Endometrial microvascular endothelial cells (primary cell): ENCODE data around the gene MYOG. TPM values are rescaled to one million over a fixed set of nuclear protein-coding genes. Genes with fewer than 3 reads are reported as not detected.

Source experiments
- in situ Hi-C: cut with HindIII; loops from 2 replicates; pipeline ENCODE4 v1.10.0; 2017; ENCODE audit warnings: low sequenced_read_pairs, low pct_unique_long_range_greater_than_20kb; ENCODE audit errors: inconsistent ontology term
- total RNA-seq: library from RNA; depleted of rRNA; stranded (reverse); fragments of >200 nt; gene quantifications from one replicate; pipeline ENCODE4 v1.2.3, GENCODE V29; 2015; ENCODE audit errors: inconsistent ontology term

Gene MYOG
- not detected for total RNA-seq

DNA sequence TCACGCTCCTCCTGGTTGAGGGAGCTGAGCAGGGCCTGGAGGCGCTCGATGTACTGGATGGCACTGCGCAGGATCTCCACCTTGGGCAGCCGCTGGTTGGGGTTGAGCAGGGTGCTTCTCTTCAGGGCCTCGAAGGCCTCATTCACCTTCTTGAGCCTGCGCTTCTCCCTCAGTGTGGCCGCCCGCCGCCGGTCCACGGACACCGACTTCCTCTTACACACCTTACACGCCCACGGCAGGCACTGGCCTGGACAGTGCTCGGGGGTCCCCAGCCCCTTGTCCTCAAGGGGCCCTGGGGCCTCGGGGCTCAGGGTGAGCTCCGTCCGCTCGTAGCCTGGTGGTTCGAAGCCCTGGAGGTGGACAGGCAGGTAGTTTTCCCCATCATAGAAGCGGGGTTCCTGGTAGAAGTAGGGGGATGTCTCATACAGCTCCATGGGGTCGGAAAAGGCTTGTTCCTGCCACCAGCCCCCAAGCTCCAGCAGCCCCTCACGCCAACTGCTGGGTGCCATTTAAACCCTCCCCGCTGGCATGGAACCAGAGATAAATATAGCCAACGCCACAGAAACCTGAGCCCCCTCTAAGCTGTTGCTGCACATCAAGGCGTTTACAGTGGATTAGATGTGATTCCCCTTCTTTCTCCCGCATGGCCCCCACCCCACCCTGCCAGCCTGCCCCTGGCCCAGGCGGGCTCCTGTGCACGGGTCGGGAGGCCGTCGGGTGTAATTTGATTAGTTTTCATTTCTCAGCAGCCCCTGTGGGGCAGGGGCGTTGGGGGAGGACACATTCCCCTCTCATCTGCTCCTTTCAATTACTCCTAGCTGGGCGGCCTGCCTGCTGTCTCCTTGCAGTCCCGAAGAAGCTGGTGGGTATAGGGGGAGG, at the start of gene MYOG:
Gene MYOG, minus strand, starts transcription at position 485 of the 879 bp plus-strand sequence. Its CDS starts 51 bp downstream, at position 434.
- in situ Hi-C loops, result no loop called here

DNA sequence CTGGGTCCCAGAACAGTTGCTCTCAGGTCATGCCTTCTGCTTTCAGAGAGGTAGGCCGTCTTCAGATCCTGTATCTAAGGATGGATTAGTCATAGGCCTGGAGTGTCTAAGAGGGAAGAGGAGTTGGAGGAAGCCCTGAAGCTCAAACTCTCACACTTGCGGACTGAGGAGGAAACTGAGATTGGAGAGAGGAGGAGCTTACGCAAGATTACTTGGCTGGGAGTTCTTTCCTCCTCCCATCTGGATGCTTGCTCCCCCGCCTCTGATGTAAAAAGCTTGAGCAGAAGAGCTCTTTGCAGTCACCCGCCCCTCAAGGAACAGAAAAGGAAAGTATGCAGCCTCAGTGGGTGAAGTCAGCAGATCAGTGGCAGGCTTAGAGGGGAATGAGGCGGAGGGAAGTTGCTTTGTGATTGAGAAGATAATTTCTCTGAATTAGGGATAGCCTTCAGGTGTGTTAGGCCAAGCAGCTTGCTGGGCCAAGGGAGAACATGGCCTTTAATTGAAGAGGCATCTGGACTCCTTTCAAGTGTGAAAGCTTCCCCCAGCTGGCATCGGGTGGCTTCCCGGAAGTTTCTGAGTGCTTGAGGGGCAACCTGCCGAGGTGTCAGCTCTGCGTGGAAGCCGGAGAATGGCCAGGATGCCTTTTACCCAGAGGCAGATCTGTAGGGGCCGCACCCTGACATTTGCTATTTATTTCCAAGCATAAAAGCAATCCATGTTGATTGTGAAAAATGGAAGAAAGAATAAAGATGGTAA, 48.3 kb upstream of the MYOG start:
- in situ Hi-C loops, result loop anchor here (25.0 kb wide), 1 partner anchor 97 kb away; the partner anchor contains the start of gene PPFIA4

DNA sequence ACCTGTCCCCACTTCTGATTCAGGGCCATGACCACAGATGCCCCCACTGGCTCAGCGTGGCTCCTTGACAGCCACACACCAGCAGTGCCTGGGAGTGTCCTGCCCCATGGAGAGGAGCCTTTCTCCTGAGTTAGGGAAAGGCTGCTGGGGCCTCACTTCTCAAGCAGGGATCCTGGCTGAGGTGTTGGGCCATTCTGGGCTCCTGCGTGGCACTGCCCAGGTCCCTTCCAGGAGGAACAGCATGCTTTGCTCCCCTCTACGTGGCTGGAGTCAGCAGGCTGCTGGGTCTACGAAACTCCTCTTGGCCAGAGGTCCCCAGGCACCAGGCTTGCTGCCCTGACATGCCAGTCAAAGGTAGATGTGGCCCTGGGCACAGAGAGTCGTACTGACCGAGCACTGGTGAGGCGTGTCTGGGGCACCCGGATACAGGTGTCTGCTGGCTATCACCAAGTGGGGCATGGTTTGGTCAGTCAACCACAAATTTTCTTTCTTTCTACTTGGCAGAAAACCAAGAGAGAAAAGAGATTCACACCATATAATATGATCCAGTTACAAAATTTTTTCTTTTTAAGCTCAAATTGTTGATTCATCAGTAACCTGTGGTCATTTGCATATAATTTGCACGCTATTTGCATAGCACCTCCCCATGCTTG, 45.9 kb upstream of the MYOG start:
- in situ Hi-C loops, result loop anchor here (25.0 kb wide), 1 partner anchor 94 kb away; the partner anchor contains the start of gene PPFIA4

DNA sequence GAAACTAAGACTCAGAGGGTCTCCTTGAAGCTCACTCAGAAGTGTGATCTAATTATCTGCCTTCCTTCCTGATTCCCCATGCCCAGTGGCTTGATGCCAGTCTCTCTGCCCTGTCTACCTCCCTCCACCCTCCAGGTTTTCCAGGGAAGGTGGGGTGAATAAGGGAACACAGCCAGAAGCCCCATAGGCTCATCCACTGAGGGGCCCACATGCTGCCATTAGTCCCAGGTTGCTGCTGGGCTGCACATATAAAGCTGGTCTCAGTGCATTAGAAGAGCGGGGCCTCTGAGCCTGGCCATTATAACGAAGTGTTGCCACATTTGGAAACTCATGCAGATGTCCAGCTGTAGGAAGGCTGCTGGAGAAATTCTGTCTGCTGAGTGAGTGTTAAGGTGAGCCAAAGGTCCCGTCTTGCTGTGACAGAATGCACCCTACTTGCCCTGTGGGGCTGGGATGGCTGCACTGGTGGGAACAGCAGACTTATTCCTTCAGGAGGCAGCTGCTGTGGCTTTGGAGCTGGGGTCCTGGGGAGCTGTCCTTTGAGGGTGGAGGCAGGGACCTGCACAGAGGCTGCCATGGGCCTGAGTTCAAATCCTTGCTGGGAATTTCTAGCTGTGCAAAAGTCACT, 44.7 kb upstream of the MYOG start:
- in situ Hi-C loops, result loop anchor here (25.0 kb wide), 1 partner anchor 93 kb away; the partner anchor contains the start of gene PPFIA4

DNA sequence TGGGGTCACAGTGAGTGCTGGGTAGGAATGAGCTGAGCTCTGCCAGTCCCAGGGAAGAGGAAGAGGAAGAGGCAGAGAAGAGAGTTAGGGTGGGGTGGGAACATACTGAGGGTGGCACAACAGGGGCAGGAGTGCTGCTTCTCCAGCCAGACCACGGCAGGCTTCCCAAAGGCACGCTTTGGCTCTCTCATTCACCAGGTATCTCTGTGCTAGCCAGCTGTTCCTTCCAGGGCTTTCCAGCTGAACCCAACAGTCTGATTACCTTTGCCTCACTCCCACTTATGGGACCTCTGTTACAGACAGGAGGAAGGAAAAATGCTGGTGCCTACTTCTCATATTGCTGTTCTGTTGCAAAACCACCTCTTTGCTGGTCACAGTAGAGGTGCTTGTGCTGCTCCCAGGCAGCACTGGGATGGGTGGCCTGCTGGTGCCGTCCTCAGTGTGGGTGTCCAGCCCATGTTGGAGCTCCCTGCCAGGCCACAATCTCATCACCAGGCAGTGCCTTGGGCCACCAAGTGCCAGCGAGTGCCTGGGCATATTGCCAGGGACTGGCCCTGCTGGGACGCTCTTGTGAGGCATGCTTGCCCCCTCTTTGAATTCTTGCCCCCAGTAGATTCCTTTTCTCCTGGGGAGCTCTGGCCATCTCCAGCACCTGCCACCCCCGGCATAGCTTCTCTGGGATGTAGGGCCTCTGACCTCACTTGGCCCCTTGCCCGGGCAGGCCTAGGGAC, 43.9 kb upstream of the MYOG start:
- in situ Hi-C loops, result loop anchor here (25.0 kb wide), 1 partner anchor 92 kb away; the partner anchor contains the start of gene PPFIA4

DNA sequence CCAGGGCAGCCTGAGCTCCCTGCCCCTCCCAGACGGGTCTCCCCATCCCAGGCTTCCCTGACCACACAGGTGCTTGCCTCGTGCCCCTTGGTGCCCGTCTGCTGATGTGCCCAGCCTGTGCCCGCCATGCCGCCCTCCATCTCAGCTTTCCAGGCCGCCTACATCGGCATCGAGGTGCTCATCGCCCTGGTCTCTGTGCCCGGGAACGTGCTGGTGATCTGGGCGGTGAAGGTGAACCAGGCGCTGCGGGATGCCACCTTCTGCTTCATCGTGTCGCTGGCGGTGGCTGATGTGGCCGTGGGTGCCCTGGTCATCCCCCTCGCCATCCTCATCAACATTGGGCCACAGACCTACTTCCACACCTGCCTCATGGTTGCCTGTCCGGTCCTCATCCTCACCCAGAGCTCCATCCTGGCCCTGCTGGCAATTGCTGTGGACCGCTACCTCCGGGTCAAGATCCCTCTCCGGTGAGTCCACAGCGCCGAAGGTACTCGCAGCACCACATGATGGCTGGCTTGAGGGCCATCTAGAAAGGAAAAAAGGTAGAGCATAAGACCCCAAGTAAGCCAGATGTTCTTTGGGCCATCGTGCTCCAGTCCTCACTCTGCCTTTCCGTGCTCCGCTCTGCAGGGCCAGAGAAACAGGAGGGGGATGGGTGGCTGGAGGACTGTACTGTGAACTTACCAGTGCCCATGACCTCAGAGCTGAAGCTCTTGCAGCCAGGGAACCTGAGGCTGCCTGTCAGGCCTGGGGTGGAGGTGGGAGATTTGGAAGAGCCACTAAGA, 43.1 kb upstream of the MYOG start:
- in situ Hi-C loops, result loop anchor here (25.0 kb wide), 1 partner anchor 92 kb away; the partner anchor contains the start of gene PPFIA4

DNA sequence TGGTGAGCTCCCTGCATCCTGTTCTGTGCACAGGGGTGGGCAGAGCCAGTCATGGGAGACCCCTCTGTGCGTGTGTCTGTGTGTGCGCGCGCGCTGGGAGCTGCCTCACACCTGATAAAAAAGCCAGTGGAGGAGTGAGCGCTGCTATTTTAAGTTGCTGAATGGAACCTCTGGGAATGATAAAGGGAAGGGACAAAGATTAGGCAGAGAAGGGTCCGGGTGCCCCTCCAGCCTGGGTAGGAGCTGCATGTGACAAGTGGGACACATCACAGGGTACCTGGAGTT, 42.6 kb upstream of the MYOG start:
- in situ Hi-C loops, result loop anchor here (25.0 kb wide), 1 partner anchor 91 kb away; the partner anchor contains the start of gene PPFIA4

DNA sequence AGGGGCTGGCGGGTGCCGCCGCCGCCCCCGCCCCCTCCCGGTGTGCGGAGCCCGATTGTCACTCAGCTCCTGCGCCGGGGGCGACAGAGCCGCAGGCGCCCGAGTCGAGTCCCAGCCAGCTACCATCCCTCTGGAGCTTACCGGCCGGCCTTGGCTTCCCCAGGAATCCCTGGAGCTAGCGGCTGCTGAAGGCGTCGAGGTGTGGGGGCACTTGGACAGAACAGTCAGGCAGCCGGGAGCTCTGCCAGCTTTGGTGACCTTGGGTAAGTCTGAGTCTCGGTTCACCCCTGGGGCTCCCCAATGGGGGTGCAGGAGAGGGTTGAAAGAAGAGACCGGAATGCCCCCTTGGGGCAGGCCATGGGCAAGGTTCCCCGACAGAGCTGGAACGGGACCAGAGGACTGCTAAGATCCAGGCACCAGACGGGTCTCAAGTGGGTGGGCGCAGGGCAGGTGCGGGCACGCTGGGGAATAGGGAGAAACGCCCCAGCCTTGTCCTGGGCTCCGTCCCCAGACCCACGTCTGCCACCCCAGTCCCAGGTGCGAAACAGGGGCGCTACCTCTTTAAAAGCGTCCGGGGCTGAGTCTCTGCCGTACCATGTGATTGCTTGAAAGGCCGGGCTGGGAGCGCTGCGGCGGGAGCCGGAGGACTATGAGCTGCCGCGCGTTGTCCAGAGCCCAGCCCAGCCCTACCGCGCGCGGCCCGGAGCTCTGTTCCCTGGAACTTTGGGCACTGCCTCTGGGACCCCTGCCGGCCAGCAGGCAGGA, 42.0 kb upstream of the MYOG start, which contains the start of gene ADORA1:
Gene ADORA1, plus strand, starts transcription at position 61 of the 765 bp plus-strand sequence. CDS start 1,116 bp downstream, outside the sequence.
- in situ Hi-C loops, result loop anchor here (25.0 kb wide), 1 partner anchor 91 kb away; the partner anchor contains the start of gene PPFIA4

DNA sequence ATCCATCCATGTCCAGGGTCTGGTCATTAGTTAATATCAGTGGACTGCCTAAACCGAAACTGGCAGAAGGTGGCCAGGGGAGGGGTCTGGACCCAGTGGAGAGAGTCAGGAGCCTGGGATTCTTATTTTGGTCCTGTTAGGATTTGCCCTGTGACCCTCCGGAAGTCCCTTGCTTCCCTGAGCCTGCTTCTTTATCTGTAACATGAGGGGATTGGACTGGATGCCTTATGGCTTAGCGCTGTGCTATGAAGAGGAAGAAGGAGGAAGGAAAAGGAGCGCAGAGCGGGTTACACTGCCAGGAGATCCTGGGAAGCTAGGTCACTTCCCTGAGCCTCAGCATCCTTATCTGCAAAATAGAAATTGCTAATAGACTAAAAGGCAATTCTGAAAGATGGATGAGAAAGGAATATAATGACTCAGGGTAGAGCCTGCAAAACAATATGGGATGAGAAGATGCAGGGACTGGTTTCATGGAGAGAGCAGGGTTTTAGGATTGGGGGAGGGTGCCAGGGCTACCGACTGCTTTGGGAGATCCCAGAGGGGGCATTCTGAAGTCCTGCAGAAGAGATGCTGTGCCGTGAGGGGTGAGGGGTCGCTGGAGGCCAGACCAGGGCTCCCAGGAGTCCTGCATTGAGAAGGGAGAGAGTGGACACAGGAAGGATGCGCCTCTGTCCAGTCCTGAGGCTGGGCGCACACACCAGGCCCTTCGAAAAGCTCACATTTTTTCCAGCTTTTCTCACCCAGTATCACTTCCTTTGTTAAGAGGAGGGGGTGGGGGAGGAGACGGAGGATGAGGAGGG, 41.3 kb upstream of the MYOG start:
- in situ Hi-C loops, result loop anchor here (25.0 kb wide), 1 partner anchor 90 kb away; the partner anchor contains the start of gene PPFIA4

DNA sequence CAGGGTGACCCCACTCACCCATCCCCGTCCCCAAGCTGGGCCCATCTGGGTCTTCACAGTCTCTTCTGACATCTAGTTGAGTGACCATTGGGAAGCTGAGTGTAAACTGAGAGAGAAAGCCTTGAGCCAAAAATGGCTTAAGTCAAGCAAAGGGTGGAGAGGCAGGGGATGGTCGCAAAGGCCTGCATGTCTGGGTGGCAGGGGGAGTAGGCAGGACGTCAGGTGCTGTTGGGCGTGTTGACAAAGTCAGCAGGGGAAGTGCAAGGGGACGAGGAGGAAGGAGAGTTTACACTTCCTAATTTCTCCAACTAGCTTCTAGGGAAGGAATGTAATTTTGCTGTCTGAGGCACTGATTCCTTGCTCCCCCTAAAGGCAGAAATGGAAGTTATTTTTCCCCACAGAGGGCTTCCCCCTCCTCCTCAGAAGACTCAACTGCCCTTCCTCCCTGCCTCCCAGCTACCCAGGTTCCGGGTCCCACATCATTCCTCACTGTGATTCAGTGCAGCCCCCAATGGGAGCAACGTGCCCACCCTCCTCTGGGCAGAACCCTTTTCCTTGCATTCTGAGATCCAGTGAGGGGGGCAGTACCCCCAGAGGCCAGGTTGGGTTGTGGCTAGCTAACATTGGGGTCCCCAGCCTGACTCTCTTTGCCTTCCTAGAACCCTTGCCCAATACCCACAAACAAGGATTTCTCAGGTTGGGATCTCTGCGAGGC, 40.5 kb upstream of the MYOG start:
- in situ Hi-C loops, result loop anchor here (25.0 kb wide), 1 partner anchor 89 kb away; the partner anchor contains the start of gene PPFIA4

DNA sequence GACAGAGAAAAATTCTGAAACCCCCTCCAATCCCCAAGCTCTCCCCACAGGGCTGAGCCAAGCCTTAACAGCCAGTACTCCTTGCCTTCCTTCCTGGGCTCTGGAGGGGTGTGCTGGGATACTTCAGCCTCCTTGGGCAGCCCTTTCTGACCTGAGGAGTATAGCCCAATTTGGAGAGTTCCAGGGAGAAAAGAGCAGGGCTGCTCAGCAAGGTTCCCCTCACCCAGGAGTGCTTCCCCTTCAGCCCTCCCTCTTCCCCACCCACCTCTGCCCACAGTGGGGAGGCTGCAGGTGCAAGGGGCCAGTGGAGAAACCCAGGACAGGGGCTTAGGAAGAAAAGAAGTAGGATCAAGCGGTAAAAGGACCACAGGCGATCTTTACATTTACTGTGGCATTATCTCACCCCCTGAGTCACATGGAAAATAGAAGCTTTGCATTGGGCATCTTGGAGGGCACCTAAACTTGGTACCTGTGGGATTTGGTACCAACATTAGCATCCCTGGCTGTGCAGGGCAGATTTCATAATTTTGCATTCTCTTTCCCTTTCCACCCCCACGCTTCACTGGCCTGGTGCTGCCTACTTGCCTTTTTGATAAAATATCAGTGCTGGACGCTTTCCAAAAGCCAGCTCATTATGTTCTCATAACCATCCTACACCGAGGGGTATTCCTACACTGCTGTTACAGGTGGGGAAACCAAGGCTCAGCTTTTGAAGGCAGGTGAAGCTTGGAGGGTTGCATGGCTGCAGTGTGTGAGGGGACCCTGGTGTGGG, 38.9 kb upstream of the MYOG start:
- in situ Hi-C loops, result loop anchor here (25.0 kb wide), 1 partner anchor 87 kb away; the partner anchor contains the start of gene PPFIA4

DNA sequence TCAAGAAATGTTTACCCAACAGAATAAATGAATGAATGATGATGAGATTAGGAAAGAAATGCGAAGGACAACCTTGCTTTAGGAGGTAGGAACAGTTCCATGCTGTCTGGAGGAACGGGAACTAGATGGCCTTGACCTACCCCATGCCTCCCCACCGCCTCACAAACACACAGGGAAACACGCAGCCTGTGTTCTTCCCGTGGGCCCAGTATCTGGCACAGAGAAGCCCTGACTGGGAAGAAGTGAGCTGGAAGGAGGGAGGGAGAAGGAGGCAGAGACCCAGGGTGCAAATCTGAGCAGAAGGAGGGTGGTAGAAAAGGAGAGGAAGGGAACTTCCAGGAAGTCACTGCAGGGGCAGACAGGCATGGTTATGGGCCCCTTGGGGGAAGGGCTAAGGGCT, 38.2 kb upstream of the MYOG start:
- in situ Hi-C loops, result no loop called here

DNA sequence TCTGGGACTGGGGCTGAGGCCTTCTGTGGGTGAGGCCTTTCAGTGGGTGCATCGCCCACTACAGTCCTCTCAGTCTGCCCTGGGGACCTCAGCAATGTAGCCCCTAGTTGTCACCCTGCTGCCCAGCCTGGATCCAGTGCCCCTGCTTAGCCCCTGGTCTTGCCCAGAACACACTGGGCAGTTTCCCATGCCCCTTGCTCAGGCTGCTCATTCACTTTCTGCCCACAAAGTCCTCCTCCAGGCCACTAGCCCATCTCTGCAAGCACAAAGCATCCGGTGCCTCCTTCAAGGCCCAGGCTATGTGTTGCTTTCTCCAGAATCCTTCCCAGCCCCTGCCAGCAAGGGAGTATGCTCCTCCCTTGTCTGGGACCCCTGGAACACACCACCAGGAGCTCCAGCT, 36.3 kb upstream of the MYOG start:
- in situ Hi-C loops, result no loop called here
